Smooth muscle cell (in vitro differentiated cells): ENCODE data around the gene TBC1D9B. TPM values are rescaled to one million over a fixed set of nuclear protein-coding genes. Genes with fewer than 3 reads are reported as not detected.
A peak's percentile ranks its signal among the peaks of the same experiment; 100 is the strongest.

ENCODE experiments used
- DNase-seq: peaks from one replicate; lab custom pipeline; 2025; ENCODE audit not compliant: unreplicated experiment; lab: John Stamatoyannopoulos, UW
- H2AFZ ChIP-seq: fragments of 200-600 bp; sonication (generic); 2 replicates; pipeline ENCODE4 v1.6.0; 2016; ENCODE audit warnings: antibody characterized with exemption, low read depth, mild to moderate bottlenecking
- H3F3A ChIP-seq: fragments of 200-600 bp; sonication (generic); 2 replicates; pipeline ENCODE4 v1.6.0; 2017; ENCODE audit warnings: antibody characterized with exemption, low read depth
- H3K27ac ChIP-seq: fragments of 200-600 bp; sonication (generic); 2 replicates; pipeline ENCODE4 v1.5.1; 2016; ENCODE audit warnings: low read depth, mild to moderate bottlenecking
- H3K27me3 ChIP-seq: fragments of 200-600 bp; sonication (generic); 2 replicates; pipeline ENCODE4 v1.6.1; 2016; ENCODE audit warnings: low read depth, mild to moderate bottlenecking
- H3K36me3 ChIP-seq: fragments of 200-600 bp; sonication (generic); 2 replicates; pipeline ENCODE4 v1.5.1; 2016; ENCODE audit warnings: low read depth
- H3K4me1 ChIP-seq: fragments of 200-600 bp; sonication (generic); 2 replicates; pipeline ENCODE4 v1.5.1; 2016; ENCODE audit warnings: low read depth
- H3K4me2 ChIP-seq: fragments of 200-600 bp; sonication (generic); 2 replicates; pipeline ENCODE4 v1.6.0; 2016; ENCODE audit warnings: mild to moderate bottlenecking
- H3K4me3 ChIP-seq: fragments of 200-600 bp; sonication (generic); 2 replicates; pipeline ENCODE4 v1.5.1; 2016; ENCODE audit warnings: mild to moderate bottlenecking
- H3K79me2 ChIP-seq: fragments of 200-600 bp; sonication (generic); 2 replicates; pipeline ENCODE4 v1.6.0; 2016; ENCODE audit warnings: low read depth, mild to moderate bottlenecking
- H3K9ac ChIP-seq: fragments of 200-600 bp; sonication (generic); 2 replicates; pipeline ENCODE4 v1.6.0; 2016; ENCODE audit warnings: low read depth
- H3K9me3 ChIP-seq: fragments of 200-600 bp; sonication (generic); replicated peaks from 2 replicates; pipeline ENCODE4 v1.5.1; 2016; ENCODE audit warnings: low read depth
- H4K20me1 ChIP-seq: fragments of 200-600 bp; sonication (generic); 2 replicates; pipeline ENCODE4 v1.6.0; 2016; ENCODE audit warnings: low read depth
- WGBS: methylation state at CpG from one replicate; pipeline ENCODE4 v1.1.7; 2016; ENCODE audit warnings: low lambda C conversion rate; 5-methylcytosine and 5-hydroxymethylcytosine counted together
- polyA plus RNA-seq: library from polyadenylated mRNA; unstranded; fragments of >200 nt; fragmentation: Nextera tagmentation; extraction: Ambion mirVana; gene quantifications from 2 replicates; pipeline ENCODE4 v1.2.1, GENCODE V29; 2016
- total RNA-seq: library from RNA; depleted of rRNA; stranded (reverse); fragments of >200 nt; gene quantifications from 2 replicates; pipeline ENCODE4 v1.2.3, GENCODE V29; 2014
- TF ChIP-seq, protein P1 (sequence below): fragments of 200-600 bp; sonication (generic); IDR thresholded peaks from 2 replicates; pipeline ENCODE4 v1.5.1; 2017; ENCODE audit warnings: borderline replicate concordance, mild to moderate bottlenecking, antibody characterized with exemption; ENCODE audit not compliant: insufficient read depth, poor library complexity, severe bottlenecking

Gene TBC1D9B
- total and polyA plus RNA-seq, 2 experiments from 2014 or later: 47.5 to 62.3 TPM

DNA sequence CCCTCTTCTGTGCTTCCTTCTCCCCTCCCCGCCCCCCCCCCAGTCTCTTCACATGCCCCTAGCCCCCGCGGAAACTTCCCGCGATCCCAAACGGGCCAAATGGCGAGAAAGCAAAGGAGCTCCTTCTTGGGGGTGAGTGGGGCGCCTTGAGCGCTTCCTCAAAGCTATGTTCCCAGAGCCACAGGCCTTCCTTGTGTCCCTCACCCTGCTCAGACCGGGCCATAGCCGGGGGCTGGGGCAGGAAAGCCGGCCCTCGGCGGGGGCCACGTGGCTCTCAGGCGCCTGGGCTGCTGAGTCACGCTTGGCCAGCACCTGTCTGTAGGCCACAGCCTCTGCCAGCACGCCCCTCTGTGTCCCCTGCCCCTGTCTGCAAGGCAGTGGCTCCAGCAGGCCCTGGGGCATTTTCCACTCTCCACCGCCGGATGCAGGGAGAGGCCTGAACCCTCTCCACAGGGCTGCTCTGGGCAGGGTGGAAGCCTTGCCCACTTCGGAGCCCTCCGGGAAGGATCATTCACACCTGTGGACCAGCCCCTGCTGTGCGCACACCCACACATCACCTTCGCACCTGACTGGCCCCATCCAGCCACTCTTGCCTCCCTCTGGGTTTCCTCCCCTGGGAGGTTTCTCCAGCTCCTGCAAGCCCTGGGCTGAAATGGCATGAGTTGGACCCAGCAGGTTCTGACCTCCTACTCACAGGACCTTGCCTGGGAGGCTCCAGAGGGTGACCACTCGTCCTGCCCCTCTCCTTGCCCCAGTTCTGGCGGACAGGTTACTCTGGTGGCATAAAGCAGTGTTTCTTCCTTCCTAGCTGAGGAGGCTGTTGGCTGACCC is 88.2 kb downstream of the TBC1D9B start:
- Histone ChIP-seq H3K79me2 (peaks cover 25% of the 10 kb centered on the region), H3K27me3 (no peaks in the 10 kb centered on the region), H2AFZ (no peak overlapping the region), H3K4me2 (peak overlapping the region; percentile 96), H4K20me1 (peaks cover 34% of the 10 kb centered on the region), H3K9me3 (no peaks in the 10 kb centered on the region), H3F3A (peaks cover 22% of the 10 kb centered on the region), H3K4me3 (peak overlapping the region; percentile 95), H3K36me3 (no peaks in the 10 kb centered on the region), H3K27ac (peak overlapping the region; percentile 100), H3K4me1 (peaks cover 40% of the 10 kb centered on the region), H3K9ac (peak overlapping the region; percentile 99)
- peak; percentile 80 for DNase-seq
- WGBS: 29% methylated on average over 15 of the region's 26 CpGs
- TF ChIP-seq, protein P1, sequence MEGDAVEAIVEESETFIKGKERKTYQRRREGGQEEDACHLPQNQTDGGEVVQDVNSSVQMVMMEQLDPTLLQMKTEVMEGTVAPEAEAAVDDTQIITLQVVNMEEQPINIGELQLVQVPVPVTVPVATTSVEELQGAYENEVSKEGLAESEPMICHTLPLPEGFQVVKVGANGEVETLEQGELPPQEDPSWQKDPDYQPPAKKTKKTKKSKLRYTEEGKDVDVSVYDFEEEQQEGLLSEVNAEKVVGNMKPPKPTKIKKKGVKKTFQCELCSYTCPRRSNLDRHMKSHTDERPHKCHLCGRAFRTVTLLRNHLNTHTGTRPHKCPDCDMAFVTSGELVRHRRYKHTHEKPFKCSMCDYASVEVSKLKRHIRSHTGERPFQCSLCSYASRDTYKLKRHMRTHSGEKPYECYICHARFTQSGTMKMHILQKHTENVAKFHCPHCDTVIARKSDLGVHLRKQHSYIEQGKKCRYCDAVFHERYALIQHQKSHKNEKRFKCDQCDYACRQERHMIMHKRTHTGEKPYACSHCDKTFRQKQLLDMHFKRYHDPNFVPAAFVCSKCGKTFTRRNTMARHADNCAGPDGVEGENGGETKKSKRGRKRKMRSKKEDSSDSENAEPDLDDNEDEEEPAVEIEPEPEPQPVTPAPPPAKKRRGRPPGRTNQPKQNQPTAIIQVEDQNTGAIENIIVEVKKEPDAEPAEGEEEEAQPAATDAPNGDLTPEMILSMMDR: no peak

DNA sequence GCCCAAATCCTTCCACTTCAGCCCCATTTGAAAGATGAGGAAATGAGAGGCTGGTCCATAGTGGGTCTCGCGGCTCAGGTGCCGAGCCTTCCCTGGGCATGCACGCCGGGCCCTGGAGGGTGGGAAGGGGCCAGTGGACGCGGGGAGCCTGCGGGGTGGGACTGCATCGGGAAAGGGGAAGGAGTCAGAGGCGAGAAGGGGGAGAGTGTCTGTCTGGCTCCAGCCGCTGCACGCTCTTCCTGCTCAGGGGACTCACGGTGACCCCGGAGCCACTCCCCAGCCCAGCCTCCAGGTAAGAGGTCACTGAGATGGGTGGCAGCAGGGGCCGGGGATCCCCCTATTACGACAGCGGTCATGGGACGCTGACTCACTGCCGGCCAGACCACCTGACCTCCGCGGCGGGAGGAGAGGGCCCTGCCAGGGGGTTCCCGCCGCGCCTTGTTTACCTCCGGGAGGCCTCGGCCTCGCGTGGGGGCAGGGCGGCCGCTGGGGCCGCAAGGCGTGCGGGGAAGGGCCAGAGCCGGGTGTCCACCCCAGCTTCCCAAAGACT is 88.9 kb downstream of the TBC1D9B start:
- Histone ChIP-seq H3K4me3 (peak overlapping the region; percentile 49), H2AFZ (no peak overlapping the region)
- 5% methylated on average over 26 of the region's 35 CpGs for WGBS

DNA sequence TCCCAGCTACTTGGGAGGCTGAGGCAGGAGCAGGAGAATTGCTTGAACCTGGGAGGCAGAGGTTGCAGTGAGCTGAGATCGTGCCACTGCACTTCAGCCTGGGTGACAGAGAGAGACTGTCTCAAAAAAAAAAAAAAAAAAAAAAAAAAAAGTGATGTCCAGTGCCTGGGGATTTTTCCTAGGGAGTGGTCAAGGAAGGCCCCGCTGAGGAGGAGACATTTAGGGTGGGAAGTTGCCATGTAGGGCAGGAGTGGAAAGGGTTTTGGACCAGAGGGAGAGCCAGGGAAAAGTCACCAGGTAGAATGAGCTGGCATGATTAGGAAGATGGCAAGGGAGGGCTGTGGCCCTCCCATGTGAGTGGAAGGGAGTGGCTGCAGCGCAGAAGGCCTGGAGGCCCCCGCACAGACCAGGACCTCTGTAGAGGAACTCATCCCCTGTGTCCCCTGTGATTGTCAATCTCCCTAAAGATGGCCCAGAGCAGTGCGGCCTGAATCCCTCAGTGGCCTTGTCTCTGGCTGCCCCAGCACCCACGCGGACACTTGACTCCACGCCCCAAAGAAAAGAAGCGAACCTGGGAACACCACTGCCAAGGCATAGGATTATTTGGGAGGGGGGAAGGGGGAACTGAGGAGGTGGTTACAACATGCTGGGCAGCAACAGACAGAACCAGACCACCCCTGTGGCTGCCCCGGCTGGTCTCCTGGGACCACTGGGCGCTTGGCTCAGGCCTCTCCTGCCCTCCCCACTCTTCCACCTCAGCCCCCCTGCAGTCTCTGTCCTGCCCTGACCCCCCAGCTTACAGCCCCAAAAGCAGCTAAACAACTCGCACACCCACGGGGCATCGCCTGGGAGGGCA is 89.6 kb downstream of the TBC1D9B start:
- TF ChIP-seq, protein P1: no peak

More for the DNA sequence above, 88.9 kb downstream of the TBC1D9B start:
- peak; percentile 82 for DNase-seq
- H3K27ac ChIP-seq: peak overlapping the region; percentile 100
- H3K36me3 ChIP-seq: no peaks in the 10 kb centered on the region
- H3K4me1 ChIP-seq: peaks cover 40% of the 10 kb centered on the region
- no peaks in the 10 kb centered on the region for H3K9me3 ChIP-seq
- H3K79me2 ChIP-seq: peaks cover 19% of the 10 kb centered on the region
- H3K9ac ChIP-seq: peak overlapping the region; percentile 99
- no peaks in the 10 kb centered on the region for H3K27me3 ChIP-seq
- peaks cover 27% of the 10 kb centered on the region for H4K20me1 ChIP-seq
- H3K4me2 ChIP-seq: peak overlapping the region; percentile 96
- TF ChIP-seq, protein P1: no peak
- H3F3A ChIP-seq: peaks cover 24% of the 10 kb centered on the region

More for the DNA sequence above, 89.6 kb downstream of the TBC1D9B start:
- DNase-seq: no peak
- H3K27ac ChIP-seq: peak overlapping the region; percentile 100
- H4K20me1 ChIP-seq: peaks cover 20% of the 10 kb centered on the region
- peaks cover 24% of the 10 kb centered on the region for H3F3A ChIP-seq
- WGBS: 76% methylated on average over 14 of the region's 14 CpGs
- peak overlapping the region; percentile 49 for H3K4me3 ChIP-seq
- peak overlapping the region; percentile 96 for H3K4me2 ChIP-seq
- no peaks in the 10 kb centered on the region for H3K36me3 ChIP-seq
- H3K79me2 ChIP-seq: peaks cover 19% of the 10 kb centered on the region
- no peak overlapping the region for H2AFZ ChIP-seq
- H3K27me3 ChIP-seq: no peaks in the 10 kb centered on the region
- H3K4me1 ChIP-seq: peaks cover 40% of the 10 kb centered on the region
- peak overlapping the region; percentile 99 for H3K9ac ChIP-seq
- no peaks in the 10 kb centered on the region for H3K9me3 ChIP-seq
